WTC11 (cell line): ENCODE measurements around the gene SPOCK1. TPM values are rescaled to one million over a fixed set of nuclear protein-coding genes. Genes with fewer than 3 reads are reported as not detected.

Source experiments
- ATAC-seq: fragments of 200-7000 bp; cut with Tn5 transposase; 2 replicates; pipeline ENCODE4 v1.10.0; 2021; ENCODE audit warnings: mild to moderate bottlenecking, moderate library complexity
- CTCF ChIA-PET: fragments of 300-600 bp; sonication (Branson Sonifier 250); formaldehyde crosslinking; loops from one replicate; lab custom pipeline; 2021; ENCODE audit warnings: antibody characterized with exemption; lab: Charles Lee
- POLR2A ChIA-PET: fragments of 350-600 bp; sonication (Branson Sonifier 250); formaldehyde crosslinking; loops from one replicate; lab custom pipeline; 2021; ENCODE audit warnings: antibody characterized with exemption; lab: Charles Lee
- DNase-seq: peaks from one replicate; pipeline ENCODE4 v3.0.0; 2021; ENCODE audit warnings: low spot score
- H3K27ac Mint-ChIP-seq: 2 replicates; pipeline ENCODE4 v1.8.0; 2021; ENCODE audit warnings: mixed read lengths
- H3K27me3 Mint-ChIP-seq: 2 replicates; pipeline ENCODE4 v1.8.0; 2021; ENCODE audit warnings: low read depth, mild to moderate bottlenecking, moderate library complexity, mixed read lengths
- H3K36me3 Mint-ChIP-seq: 2 replicates; pipeline ENCODE4 v1.8.0; 2021; ENCODE audit warnings: mixed read lengths
- H3K4me1 Mint-ChIP-seq: 2 replicates; pipeline ENCODE4 v1.8.0; 2022; ENCODE audit warnings: mixed read lengths
- H3K4me3 Mint-ChIP-seq: 2 replicates; pipeline ENCODE4 v1.8.0; 2021; ENCODE audit warnings: mild to moderate bottlenecking, moderate library complexity, mixed read lengths
- H3K9me3 Mint-ChIP-seq: 2 replicates; pipeline ENCODE4 v1.8.0; 2021; ENCODE audit warnings: mixed read lengths
- ATF2 ChIP-seq: sonication (generic); formaldehyde crosslinking; IDR thresholded peaks from 2 replicates; pipeline ENCODE4 v1.8.1; 2022; ENCODE audit warnings: low read depth, missing genetic modification reagents, borderline replicate concordance
- CBFB ChIP-seq: sonication (generic); formaldehyde crosslinking; IDR thresholded peaks from 2 replicates; pipeline ENCODE4 v1.8.1; 2022; ENCODE audit warnings: mild to moderate bottlenecking, low read depth, missing genetic modification reagents
- CDX4 ChIP-seq: fragments of 250-450 bp; sonication (Bioruptor Pico); IDR thresholded peaks from 2 replicates; pipeline ENCODE4 v1.9.0; 2021; ENCODE audit warnings: moderate library complexity, mild to moderate bottlenecking, inconsistent platforms, borderline replicate concordance
- ETV6 ChIP-seq: sonication (generic); formaldehyde crosslinking; IDR thresholded peaks from 2 replicates; pipeline ENCODE4 v1.8.1; 2022; ENCODE audit warnings: mild to moderate bottlenecking, missing genetic modification reagents
- GTF2I ChIP-seq: fragments of 250-450 bp; sonication (Bioruptor Pico); conservative IDR thresholded peaks from 2 replicates; pipeline ENCODE4 v1.4.0; 2021; ENCODE audit warnings: mild to moderate bottlenecking
- HMGA2 ChIP-seq: fragments of 250-450 bp; sonication (Bioruptor Pico); IDR thresholded peaks from 2 replicates; pipeline ENCODE4 v1.4.0; 2021; ENCODE audit warnings: mild to moderate bottlenecking, moderate library complexity
- IRF2 ChIP-seq: sonication (generic); formaldehyde crosslinking; IDR thresholded peaks from 2 replicates; pipeline ENCODE4 v1.8.0; 2022; ENCODE audit warnings: low read depth, missing genetic modification reagents, borderline replicate concordance
- KAT7 ChIP-seq: sonication (generic); formaldehyde crosslinking; IDR thresholded peaks from 2 replicates; pipeline ENCODE4 v1.8.1; 2023; ENCODE audit warnings: missing genetic modification reagents, mild to moderate bottlenecking, borderline replicate concordance
- MXD4 ChIP-seq: fragments of 250-450 bp; sonication (Bioruptor Pico); IDR thresholded peaks from 2 replicates; pipeline ENCODE4 v1.8.0; 2021; ENCODE audit warnings: mild to moderate bottlenecking, moderate library complexity, borderline replicate concordance
- NR3C1 ChIP-seq: sonication (generic); formaldehyde crosslinking; conservative IDR thresholded peaks from 2 replicates; pipeline ENCODE4 v1.8.1; 2023; ENCODE audit warnings: low read depth, mild to moderate bottlenecking, missing genetic modification reagents
- SMAD3 ChIP-seq: sonication (generic); formaldehyde crosslinking; IDR thresholded peaks from 2 replicates; pipeline ENCODE4 v1.8.0; 2022; ENCODE audit warnings: missing genetic modification reagents, mild to moderate bottlenecking, borderline replicate concordance
- SP1 ChIP-seq: sonication (generic); formaldehyde crosslinking; conservative IDR thresholded peaks from 2 replicates; pipeline ENCODE4 v1.8.1; 2022; ENCODE audit warnings: missing genetic modification reagents
- TEAD1 ChIP-seq: sonication (generic); formaldehyde crosslinking; IDR thresholded peaks from 2 replicates; pipeline ENCODE4 v1.8.0; 2022; ENCODE audit warnings: mild to moderate bottlenecking, missing genetic modification reagents
- USF2 ChIP-seq: sonication (generic); formaldehyde crosslinking; IDR thresholded peaks from 2 replicates; pipeline ENCODE4 v1.8.1; 2023; ENCODE audit warnings: mild to moderate bottlenecking, missing genetic modification reagents, moderate library complexity
- ZNF263 ChIP-seq: sonication (generic); formaldehyde crosslinking; IDR thresholded peaks from 2 replicates; pipeline ENCODE4 v1.8.1; 2022; ENCODE audit warnings: low read depth, mild to moderate bottlenecking, moderate library complexity, missing genetic modification reagents
- ZNF671 ChIP-seq: fragments of 250-450 bp; sonication (Bioruptor Pico); IDR thresholded peaks from 2 replicates; pipeline ENCODE4 v1.8.0; 2021; ENCODE audit warnings: mild to moderate bottlenecking
- ZSCAN18 ChIP-seq: fragments of 250-450 bp; sonication (Bioruptor Pico); IDR thresholded peaks from 2 replicates; pipeline ENCODE4 v2.1.2; 2022; ENCODE audit warnings: mild to moderate bottlenecking, moderate library complexity
- total RNA-seq: library from RNA; stranded (reverse); gene quantifications from 3 replicates; pipeline ENCODE4 v1.2.3, GENCODE V29; 2021
- TF ChIP-seq, protein P1 (sequence below): sonication (generic); formaldehyde crosslinking; IDR thresholded peaks from 2 replicates; pipeline ENCODE4 v1.8.0; 2022; ENCODE audit warnings: mild to moderate bottlenecking, missing genetic modification reagents
- TF ChIP-seq, protein P2 (sequence below): sonication (generic); formaldehyde crosslinking; IDR thresholded peaks from 2 replicates; pipeline ENCODE4 v1.8.1; 2022; ENCODE audit warnings: mild to moderate bottlenecking, moderate library complexity, missing genetic modification reagents

SPOCK1 gene
- total RNA-seq, 1 experiment from 2014 or later, result 15.2 TPM

- ChIA-PET POLR2A (no interaction called here), CTCF (interaction anchor here (1.3 kb wide), 1 partner anchor 19 kb away, joined by 6 read pairs; no protein-coding TSS in a partner anchor)
- no peak overlapping the region for H3K4me3 Mint-ChIP-seq
- ATAC-seq, result no peak
- no peaks in the 10 kb centered on the region for H3K27me3 Mint-ChIP-seq
- no peaks in the 10 kb centered on the region for H3K36me3 Mint-ChIP-seq
- H3K4me1 Mint-ChIP-seq, result no peaks in the 10 kb centered on the region
- no peaks in the 10 kb centered on the region for H3K9me3 Mint-ChIP-seq
- H3K27ac Mint-ChIP-seq, result no peak overlapping the region
- DNase-seq, result no peak
- TF ChIP-seq ZSCAN18, result no peak
- no peak for TF ChIP-seq MXD4
- no peak for TF ChIP-seq CDX4 (CRISPR knock-in tag)
- no peak for TF ChIP-seq KAT7
- no peak for TF ChIP-seq ZNF671 (CRISPR knock-in tag)
- no peak for TF ChIP-seq NR3C1 (CRISPR knock-in tag)
- no peak for TF ChIP-seq GTF2I (CRISPR knock-in tag)
- TF ChIP-seq ZNF263 (CRISPR knock-in tag), result no peak
- no peak for TF ChIP-seq CBFB
- no peak for TF ChIP-seq ETV6
- no peak for TF ChIP-seq ATF2
- TF ChIP-seq, protein P1, sequence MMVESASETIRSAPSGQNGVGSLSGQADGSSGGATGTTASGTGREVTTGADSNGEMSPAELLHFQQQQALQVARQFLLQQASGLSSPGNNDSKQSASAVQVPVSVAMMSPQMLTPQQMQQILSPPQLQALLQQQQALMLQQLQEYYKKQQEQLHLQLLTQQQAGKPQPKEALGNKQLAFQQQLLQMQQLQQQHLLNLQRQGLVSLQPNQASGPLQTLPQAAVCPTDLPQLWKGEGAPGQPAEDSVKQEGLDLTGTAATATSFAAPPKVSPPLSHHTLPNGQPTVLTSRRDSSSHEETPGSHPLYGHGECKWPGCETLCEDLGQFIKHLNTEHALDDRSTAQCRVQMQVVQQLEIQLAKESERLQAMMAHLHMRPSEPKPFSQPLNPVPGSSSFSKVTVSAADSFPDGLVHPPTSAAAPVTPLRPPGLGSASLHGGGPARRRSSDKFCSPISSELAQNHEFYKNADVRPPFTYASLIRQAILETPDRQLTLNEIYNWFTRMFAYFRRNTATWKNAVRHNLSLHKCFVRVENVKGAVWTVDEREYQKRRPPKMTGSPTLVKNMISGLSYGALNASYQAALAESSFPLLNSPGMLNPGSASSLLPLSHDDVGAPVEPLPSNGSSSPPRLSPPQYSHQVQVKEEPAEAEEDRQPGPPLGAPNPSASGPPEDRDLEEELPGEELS (CRISPR knock-in tag), result no peak
- TF ChIP-seq TEAD1, result no peak
- TF ChIP-seq, protein P2, sequence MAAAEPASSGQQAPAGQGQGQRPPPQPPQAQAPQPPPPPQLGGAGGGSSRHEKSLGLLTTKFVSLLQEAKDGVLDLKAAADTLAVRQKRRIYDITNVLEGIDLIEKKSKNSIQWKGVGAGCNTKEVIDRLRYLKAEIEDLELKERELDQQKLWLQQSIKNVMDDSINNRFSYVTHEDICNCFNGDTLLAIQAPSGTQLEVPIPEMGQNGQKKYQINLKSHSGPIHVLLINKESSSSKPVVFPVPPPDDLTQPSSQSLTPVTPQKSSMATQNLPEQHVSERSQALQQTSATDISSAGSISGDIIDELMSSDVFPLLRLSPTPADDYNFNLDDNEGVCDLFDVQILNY (CRISPR knock-in tag), result no peak
- no peak for TF ChIP-seq IRF2 (CRISPR knock-in tag)
- no peak for TF ChIP-seq HMGA2 (CRISPR knock-in tag)
- TF ChIP-seq SMAD3 (CRISPR knock-in tag), result no peak
- TF ChIP-seq SP1, result no peak
- TF ChIP-seq USF2, result no peak
These were observed 173.4 kb downstream of the SPOCK1 start for GRCh38 chr5:137325721-137326120.
